Stimulated activated CD4-positive, alpha-beta T cell treated with anti-CD3 and anti-CD28 coated beads, Interleukin-4, amount 100 ng/mL, for 48 hours (primary cell): Measurements from ENCODE around the gene CELSR2.

Experiments used
- DNase-seq, 2 donors: peaks; one replicate each; pipeline ENCODE4 v3.0.0-alpha.2; 2020; ENCODE audit warnings: low read depth in 2 of 2

CELSR2 gene

GRCh38 chr1:109265016-109265415, 15.7 kb downstream of the CELSR2 start:
- no peak for DNase-seq

- DNase-seq, result no peak
Measured at GRCh38 chr1:109265741-109266330, 16.5 kb downstream of the CELSR2 start.

GRCh38 chr1:109266965-109267364, 17.6 kb downstream of the CELSR2 start:
- no peak for DNase-seq

DNA sequence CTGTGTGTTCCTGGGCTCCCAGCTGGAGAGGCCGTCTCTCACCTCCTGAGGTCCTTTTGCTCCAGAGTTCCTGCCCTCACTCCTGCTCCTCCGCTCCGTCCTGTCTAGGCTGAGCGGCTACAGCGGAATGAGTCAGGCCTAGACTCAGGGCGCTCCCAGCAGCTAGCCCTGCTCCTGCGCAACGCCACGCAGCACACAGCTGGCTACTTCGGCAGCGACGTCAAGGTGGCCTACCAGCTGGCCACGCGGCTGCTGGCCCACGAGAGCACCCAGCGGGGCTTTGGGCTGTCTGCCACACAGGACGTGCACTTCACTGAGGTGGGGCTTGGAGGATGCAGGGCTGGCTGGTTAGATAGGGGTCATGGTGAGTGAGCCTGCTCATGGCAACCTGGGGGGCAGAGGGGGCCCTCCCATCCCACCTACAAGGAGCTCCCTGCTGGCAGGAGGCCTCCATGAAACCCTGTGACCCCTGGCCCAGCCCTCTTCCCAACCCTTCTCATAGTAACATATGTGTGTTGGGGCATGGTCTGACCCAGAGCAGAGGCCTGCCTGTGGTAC, 18.5 kb downstream of the CELSR2 start:
- no peak for DNase-seq

DNA sequence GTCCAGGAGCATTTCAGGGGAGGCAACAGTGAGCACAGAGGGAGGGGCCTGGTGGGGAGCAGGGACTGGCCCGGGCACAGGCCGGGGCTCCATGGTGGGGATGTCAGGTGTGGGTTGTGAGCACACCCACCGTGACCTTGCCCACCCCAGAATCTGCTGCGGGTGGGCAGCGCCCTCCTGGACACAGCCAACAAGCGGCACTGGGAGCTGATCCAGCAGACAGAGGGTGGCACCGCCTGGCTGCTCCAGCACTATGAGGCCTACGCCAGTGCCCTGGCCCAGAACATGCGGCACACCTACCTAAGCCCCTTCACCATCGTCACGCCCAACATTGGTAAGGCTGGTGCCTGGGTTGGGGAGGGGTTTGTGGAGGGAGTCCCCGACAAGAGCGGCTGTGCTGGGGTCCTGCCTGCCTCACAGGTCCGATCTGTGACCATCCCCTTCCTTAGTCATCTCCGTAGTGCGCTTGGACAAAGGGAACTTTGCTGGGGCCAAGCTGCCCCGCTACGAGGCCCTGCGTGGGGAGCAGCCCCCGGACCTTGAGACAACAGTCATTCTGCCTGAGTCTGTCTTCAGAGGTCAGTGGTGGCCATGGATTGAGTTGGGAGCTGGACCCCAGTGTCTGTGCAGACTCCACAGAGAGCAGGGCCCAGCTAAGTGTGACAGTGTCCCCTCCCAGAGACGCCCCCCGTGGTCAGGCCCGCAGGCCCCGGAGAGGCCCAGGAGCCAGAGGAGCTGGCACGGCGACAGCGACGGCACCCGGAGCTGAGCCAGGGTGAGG, 19.3 kb downstream of the CELSR2 start:
- no peak for DNase-seq

DNA sequence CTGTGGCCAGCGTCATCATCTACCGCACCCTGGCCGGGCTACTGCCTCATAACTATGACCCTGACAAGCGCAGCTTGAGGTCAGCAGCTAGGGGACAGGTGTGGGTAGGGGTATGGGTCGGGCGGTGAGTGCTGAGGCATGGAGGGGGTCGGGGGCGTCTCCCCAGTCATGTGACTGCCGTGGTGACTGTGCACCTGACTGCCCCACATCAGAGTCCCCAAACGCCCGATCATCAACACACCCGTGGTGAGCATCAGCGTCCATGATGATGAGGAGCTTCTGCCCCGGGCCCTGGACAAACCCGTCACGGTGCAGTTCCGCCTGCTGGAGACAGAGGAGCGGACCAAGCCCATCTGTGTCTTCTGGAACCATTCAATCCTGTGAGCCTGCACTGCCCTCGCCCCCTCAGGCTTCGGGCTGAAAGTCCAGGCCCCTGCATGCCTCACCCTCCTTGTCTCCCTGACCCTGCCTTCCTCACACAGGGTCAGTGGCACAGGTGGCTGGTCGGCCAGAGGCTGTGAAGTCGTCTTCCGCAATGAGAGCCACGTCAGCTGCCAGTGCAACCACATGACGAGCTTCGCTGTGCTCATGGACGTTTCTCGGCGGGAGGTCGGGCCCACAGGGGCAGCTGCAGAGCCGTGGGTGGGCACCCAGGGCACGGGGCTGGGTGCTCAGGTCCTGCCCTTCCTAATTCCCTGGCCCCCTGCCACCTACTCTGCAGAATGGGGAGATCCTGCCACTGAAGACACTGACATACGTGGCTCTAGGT, 20.1 kb downstream of the CELSR2 start:
- DNase-seq, result no peak

GRCh38 chr1:109269981-109270622, 20.8 kb downstream of the CELSR2 start:
- no peak for DNase-seq

GRCh38 chr1:109270623-109271317, 21.4 kb downstream of the CELSR2 start:
- no peak for DNase-seq

- no peak for DNase-seq
Measured at GRCh38 chr1:109271458-109271857, 22.1 kb downstream of the CELSR2 start.

DNA sequence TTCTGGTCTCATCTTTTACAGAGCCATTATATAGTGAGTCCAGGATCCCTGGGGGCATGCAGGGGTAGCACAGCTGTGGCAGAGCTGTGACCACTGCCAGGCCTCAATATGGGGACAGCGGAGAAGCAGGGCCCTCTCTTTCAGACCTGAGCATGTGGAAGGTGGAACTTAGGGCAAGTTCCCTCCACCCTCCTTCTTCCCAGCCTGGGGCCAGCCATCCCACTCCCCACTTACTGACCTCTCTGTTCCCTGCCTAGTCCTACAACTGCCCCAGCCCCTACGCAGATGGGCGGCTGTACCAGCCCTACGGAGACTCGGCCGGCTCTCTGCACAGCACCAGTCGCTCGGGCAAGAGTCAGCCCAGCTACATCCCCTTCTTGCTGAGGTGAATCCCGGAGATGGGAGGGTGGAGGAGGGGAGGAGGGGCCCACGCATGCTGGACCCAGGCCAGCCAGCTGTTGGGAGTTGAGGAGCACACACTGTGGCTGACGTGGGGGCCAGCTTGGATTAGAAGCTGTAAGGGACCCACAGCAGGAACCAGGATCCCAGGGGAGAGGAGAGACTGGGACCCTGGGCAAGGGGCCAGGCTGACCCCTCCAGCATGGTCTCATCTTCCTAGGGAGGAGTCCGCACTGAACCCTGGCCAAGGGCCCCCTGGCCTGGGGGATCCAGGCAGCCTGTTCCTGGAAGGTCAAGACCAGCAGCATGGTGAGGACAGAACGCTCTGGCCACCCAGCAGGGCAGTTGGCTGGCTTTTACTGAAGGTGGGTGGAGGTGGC, 22.9 kb downstream of the CELSR2 start:
- no peak for DNase-seq

DNA sequence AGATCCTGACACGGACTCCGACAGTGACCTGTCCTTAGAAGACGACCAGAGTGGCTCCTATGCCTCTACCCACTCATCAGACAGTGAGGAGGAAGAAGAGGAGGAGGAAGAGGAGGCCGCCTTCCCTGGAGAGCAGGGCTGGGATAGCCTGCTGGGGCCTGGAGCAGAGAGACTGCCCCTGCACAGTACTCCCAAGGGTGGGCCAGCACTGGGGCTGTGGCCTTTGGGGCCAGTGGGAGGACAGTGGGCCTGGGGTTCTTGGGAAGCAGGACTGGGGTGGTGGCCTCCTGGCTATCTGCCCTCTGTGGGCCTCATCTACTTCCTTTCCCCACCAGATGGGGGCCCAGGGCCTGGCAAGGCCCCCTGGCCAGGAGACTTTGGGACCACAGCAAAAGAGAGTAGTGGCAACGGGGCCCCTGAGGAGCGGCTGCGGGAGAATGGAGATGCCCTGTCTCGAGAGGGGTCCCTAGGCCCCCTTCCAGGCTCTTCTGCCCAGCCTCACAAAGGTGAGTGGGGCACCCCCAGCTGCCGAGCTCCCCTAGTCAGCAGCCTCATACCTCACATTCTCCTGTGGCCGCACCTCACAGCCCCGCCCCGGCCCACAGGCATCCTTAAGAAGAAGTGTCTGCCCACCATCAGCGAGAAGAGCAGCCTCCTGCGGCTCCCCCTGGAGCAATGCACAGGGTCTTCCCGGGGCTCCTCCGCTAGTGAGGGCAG, 23.6 kb downstream of the CELSR2 start:
- DNase-seq, result no peak

DNA sequence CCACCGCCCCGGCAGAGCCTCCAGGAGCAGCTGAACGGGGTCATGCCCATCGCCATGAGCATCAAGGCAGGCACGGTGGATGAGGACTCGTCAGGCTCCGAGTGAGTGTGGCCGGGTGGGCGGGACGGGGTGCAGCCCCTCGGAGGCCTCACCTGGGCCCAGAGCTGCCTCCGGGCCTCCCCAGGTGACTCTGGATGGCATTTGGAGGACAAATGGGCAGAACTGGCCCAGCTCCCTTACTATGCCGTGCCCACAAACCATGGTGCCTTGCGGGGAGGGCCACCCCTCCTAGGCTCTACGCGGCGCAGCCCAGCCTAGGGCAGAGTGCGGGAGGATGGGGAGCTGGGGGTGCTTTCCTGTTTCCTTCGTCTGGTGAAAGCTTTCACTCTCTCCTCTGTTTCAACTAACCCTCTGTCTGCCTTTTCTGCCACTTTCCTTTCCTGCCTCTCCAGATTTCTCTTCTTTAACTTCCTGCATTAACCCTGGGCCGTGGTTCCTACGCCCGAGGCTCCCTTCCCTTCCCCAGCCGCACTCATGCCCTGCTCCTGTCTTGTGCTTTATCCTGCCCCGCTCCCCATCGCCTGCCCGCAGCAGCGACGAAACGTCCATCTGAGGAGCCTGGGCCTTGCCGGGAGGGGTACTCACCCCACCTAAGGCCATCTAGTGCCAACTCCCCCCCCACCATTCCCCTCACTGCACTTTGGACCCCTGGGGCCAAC, 24.4 kb downstream of the CELSR2 start:
- no peak for DNase-seq

- DNase-seq, result no peak
Measured at GRCh38 chr1:109274533-109275476, 25.5 kb downstream of the CELSR2 start.

DNA sequence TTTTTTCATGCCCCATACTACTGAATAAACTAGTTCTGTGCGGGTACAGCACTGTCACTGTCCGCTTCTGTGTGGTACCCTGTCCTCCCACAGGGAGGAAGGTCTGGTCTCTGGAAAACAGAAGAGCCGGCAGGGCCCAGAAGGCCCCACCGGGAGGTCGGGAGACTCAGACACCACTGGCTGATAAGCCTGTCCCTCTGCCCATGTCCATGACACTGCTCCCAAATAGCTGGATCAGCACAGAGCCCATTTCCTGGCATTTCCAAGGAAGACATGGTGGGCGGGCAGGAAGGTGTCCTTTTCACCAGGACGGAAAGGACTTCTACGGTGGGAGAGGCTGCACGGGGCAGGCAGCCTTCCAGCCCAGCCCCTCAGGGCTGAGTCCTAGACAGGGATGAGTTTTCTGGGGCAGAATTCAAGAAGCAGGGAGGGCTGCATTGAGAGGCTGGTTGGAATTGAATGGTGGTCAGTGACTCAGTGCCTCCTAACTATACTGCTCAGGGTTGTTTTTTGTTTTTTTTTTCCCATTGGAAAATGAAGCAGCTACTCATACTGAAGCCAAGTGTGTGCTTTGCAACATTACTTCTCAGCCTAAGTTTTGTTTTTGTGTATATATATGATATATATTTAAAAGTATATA, 26.5 kb downstream of the CELSR2 start:
- no peak for DNase-seq

- peak; percentile 61 to 63 for DNase-seq
Measured at GRCh38 chr1:109277434-109278204, 28.3 kb downstream of the CELSR2 start.

DNA sequence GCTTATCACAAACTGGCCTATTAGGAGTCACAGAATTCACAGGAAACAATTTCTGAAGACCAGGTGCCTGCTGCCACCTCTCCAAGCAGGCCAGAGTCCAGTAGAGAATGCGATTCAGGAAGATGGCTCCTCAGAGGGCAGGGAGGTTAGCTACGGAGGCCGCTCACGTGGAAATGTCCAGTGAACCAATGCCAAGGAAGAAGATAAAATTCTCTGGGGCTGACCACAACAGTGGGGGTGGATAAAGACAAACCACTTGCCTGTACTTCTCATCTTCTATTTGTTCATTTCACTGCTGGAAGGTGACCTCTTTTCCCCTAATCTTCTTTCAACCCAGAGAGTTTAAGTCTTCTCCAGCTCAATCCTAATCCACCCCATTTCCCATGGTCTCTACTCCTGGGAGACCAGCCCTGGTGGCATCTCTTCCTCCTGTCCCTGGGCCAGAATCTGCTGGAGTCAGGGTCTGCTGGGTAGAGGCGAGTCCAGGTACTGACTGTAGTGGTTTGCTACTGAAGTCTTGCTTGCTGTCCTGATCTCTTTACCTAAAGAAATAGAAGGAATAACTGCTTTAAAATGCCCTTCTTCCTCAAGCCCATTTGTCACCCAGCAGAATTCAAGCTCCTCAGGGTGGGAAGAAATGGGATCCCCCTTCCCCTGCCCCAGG, 30.4 kb downstream of the CELSR2 start:
- DNase-seq, result no peak
